ENCODE results near the gene SURF2. TPM values are rescaled to one million over a fixed set of nuclear protein-coding genes. Genes with fewer than 3 reads are reported as not detected.
"Not testable (repeated sequence)": the region's sequence is repeated elsewhere in the genome, so short reads cannot be mapped to it uniquely, and the experiment has no call there.

The SURF2 gene
- total RNA-seq, 4 donors from 2014 or later, result 16.1 to 36.4 (median 28.7) TPM

DNA sequence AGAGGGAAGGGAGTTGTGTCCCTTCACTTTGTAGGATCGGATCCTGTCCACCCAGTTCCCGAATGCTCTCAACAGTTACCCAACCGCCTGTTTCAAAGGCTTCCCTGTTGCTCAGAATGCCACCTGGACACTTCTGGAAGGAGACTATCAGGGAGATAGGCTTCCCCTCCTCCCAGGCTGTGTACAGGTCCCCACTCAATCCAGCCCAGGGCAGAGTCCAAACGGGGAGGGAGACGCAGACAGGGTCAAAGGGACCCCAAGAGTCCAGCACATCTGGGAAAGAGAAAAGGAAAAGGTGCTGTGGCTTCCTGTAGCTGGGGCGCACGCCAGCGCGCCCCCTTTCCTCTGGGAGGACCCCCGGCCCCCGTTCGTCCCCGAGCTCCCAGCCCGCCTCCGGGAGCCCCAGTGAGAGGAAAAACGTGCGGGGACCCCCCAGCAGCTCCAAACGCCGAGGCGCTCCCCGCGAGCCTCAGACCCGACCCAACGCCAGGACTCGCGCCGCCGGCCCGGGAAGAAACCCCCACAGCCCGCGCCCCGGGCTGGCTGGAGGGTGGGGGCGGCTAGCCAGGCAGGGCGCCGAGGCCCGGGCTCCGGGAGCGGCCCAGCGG is 18.9 kb downstream of the SURF2 start:
- intact Hi-C loops (cut with DNase I), result no loop called here
- Histone ChIP-seq H3K27ac (replicated peaks in 1 of 4) (peak overlapping the region; percentile 92 to 97 (median 96)), H3K4me3 (peak overlapping the region; percentile 81 to 98 (median 93)), H3K36me3 (peaks cover 0 to 24% (median 15%) of the 10 kb centered on the region in 4 donors), H3K27me3 (no peaks in the 10 kb centered on the region), H3K9me3 (no peaks in the 10 kb centered on the region), H3K4me1 (peaks cover 46 to 58% (median 57%) of the 10 kb centered on the region in 4 donors)
- WGBS, result 2% methylated on average over 3 of the region's 39 CpGs
- DNase-seq (ENCODE audit: extremely low spot score), result no peak
- no peak for TF ChIP-seq EP300 (IDR thresholded peaks at IDR 0.05)
- TF ChIP-seq POLR2A (IDR thresholded peaks at IDR 0.05; ENCODE audit: low read depth), result no peak
- TF ChIP-seq POLR2AphosphoS5 (IDR thresholded peaks at IDR 0.05), result no peak

- Histone ChIP-seq H3K4me1 (peaks cover 42 to 51% (median 49%) of the 10 kb centered on the region in 4 donors), H3K27ac (replicated peaks in 1 of 4) (peak within 1 kb of the TSS; percentile 92 to 97 (median 96)), H3K27me3 (no peaks in the 10 kb centered on the region), H3K9me3 (no peaks in the 10 kb centered on the region), H3K4me3 (peak within 1 kb of the TSS; percentile 81 to 98 (median 93)), H3K36me3 (peaks cover 0 to 16% (median 10%) of the 10 kb centered on the region in 4 donors)
- TF ChIP-seq POLR2A (IDR thresholded peaks at IDR 0.05; ENCODE audit: low read depth), result peak; percentile 68
- no peak for TF ChIP-seq EP300 (IDR thresholded peaks at IDR 0.05)
- TF ChIP-seq POLR2AphosphoS5 (IDR thresholded peaks at IDR 0.05), result peak; percentile 82 to 85
- TF ChIP-seq CTCF (IDR thresholded peaks at IDR 0.05), result peak in 1 of 3 experiments; percentile 24
- peak; percentile 98 for DNase-seq (ENCODE audit: extremely low spot score)
- intact Hi-C loops (cut with DNase I), result no loop called here
- WGBS, result no CpG with 5 or more reads among the region's 120 CpGs
These were observed 19.6 kb downstream of the SURF2 start, which contains the start of the genes STKLD1 and SURF4 for GRCh38 chr9:133375724-133376654. STKLD1 (plus strand) TSS chr9:133376366; CDS start chr9:133376474, 108 bp downstream. SURF4 (minus strand) TSS chr9:133376060; CDS start chr9:133375969, 91 bp downstream.

GRCh38 chr9:133377280-133377679 is 20.9 kb downstream of the SURF2 start:
- H3K4me3 ChIP-seq; DNase-seq (ENCODE audit: extremely low spot score); H3K27me3 ChIP-seq; H3K9me3 ChIP-seq; intact Hi-C loops (cut with DNase I): not testable (repeated sequence)
- peak overlapping the region in 1 of 4 donors; percentile 21 for H3K27ac ChIP-seq (replicated peaks in 1 of 4)
- 89% methylated on average over 13 of the region's 14 CpGs for WGBS
- H3K4me1 ChIP-seq, result peaks cover 29 to 38% (median 36%) of the 10 kb centered on the region in 4 donors
- H3K36me3 ChIP-seq, result peaks cover 0 to 12% (median 10%) of the 10 kb centered on the region in 4 donors

- no peaks in the 10 kb centered on the region for H3K9me3 ChIP-seq
- no peaks in the 10 kb centered on the region for H3K27me3 ChIP-seq
- TF ChIP-seq EP300 (IDR thresholded peaks at IDR 0.05) (no peak), POLR2AphosphoS5 (IDR thresholded peaks at IDR 0.05) (no peak), POLR2A (IDR thresholded peaks at IDR 0.05; ENCODE audit: low read depth) (no peak), CTCF (IDR thresholded peaks at IDR 0.05) (no peak)
- H3K4me1 ChIP-seq, result peaks cover 24 to 33% (median 31%) of the 10 kb centered on the region in 4 donors
- no peak overlapping the region for H3K27ac ChIP-seq (replicated peaks in 1 of 4)
- DNase-seq (ENCODE audit: extremely low spot score), result no peak
- peaks cover 0 to 8% (median 7%) of the 10 kb centered on the region in 4 donors for H3K36me3 ChIP-seq
- intact Hi-C loops (cut with DNase I), result no loop called here
- H3K4me3 ChIP-seq, result no peak overlapping the region
- WGBS, result 90% methylated on average over 4 of the region's 6 CpGs
These were observed 21.4 kb downstream of the SURF2 start for GRCh38 chr9:133377721-133378216.

GRCh38 chr9:133378408-133378962 is 22.1 kb downstream of the SURF2 start:
- peaks cover 0 to under 1% (median under 1%) of the 10 kb centered on the region in 4 donors for H3K36me3 ChIP-seq
- intact Hi-C loops (cut with DNase I), result no loop called here
- no peak for TF ChIP-seq POLR2AphosphoS5 (IDR thresholded peaks at IDR 0.05)
- no peak for TF ChIP-seq CTCF (IDR thresholded peaks at IDR 0.05)
- no peak for TF ChIP-seq POLR2A (IDR thresholded peaks at IDR 0.05; ENCODE audit: low read depth)
- no peaks in the 10 kb centered on the region for H3K9me3 ChIP-seq
- WGBS, result 90% methylated on average over 1 of the region's 1 CpG
- peaks cover 18 to 26% (median 24%) of the 10 kb centered on the region in 4 donors for H3K4me1 ChIP-seq
- no peak overlapping the region for H3K27ac ChIP-seq (replicated peaks in 1 of 4)
- H3K27me3 ChIP-seq, result no peaks in the 10 kb centered on the region
- no peak for DNase-seq (ENCODE audit: extremely low spot score)
- no peak overlapping the region for H3K4me3 ChIP-seq
